GM23338 (cell line): ENCODE data around the gene RCL1. TPM values are rescaled to one million over a fixed set of nuclear protein-coding genes. Genes with fewer than 3 reads are reported as not detected.

Source experiments
- ATAC-seq: fragments of 200-7000 bp; cut with Tn5 transposase; 3 replicates; pipeline ENCODE4 v1.9.1; 2020
- DNase-seq: peaks from one replicate; pipeline ENCODE4 v3.0.0-alpha.2; 2015; ENCODE audit warnings: low spot score
- H2AFZ ChIP-seq: fragments of 200-600 bp; sonication (generic); 2 replicates; pipeline ENCODE4 v1.8.0; 2016; ENCODE audit warnings: antibody characterized with exemption, mild to moderate bottlenecking, moderate library complexity
- H3F3A ChIP-seq: fragments of 200-600 bp; sonication (generic); replicated peaks from 2 replicates; pipeline ENCODE4 v1.8.0; 2017; ENCODE audit warnings: antibody characterized with exemption, mixed run types, low read depth
- H3K27ac ChIP-seq: fragments of 200-600 bp; sonication (generic); 2 replicates; pipeline ENCODE4 v1.6.1; 2016; ENCODE audit warnings: low read depth
- H3K27me3 ChIP-seq: fragments of 200-600 bp; sonication (generic); 2 replicates; pipeline ENCODE4 v1.8.0; 2016; ENCODE audit warnings: mild to moderate bottlenecking, mixed run types, moderate library complexity; ENCODE audit not compliant: insufficient read depth
- H3K36me3 ChIP-seq: fragments of 200-600 bp; sonication (generic); 2 replicates; pipeline ENCODE4 v1.8.0; 2016; ENCODE audit warnings: mild to moderate bottlenecking; ENCODE audit not compliant: insufficient read depth
- H3K4me1 ChIP-seq: fragments of 200-600 bp; sonication (generic); 2 replicates; pipeline ENCODE4 v1.8.0; 2016; ENCODE audit warnings: mild to moderate bottlenecking, moderate library complexity; ENCODE audit not compliant: insufficient read depth
- H3K4me2 ChIP-seq: fragments of 200-600 bp; sonication (generic); 2 replicates; pipeline ENCODE4 v1.7.1; 2017; ENCODE audit warnings: mixed run types
- H3K4me3 ChIP-seq: fragments of 200-600 bp; sonication (generic); 2 replicates; pipeline ENCODE4 v1.6.1; 2016; ENCODE audit warnings: mixed run types
- H3K79me2 ChIP-seq: fragments of 200-600 bp; sonication (generic); replicated peaks from 2 replicates; pipeline ENCODE4 v1.8.0; 2017; ENCODE audit warnings: mild to moderate bottlenecking; ENCODE audit not compliant: insufficient read depth
- H3K9me2 ChIP-seq: fragments of 200-600 bp; sonication (generic); 2 replicates; pipeline ENCODE4 v1.8.0; 2017; ENCODE audit not compliant: insufficient read depth
- H4K20me1 ChIP-seq: fragments of 200-600 bp; sonication (generic); replicated peaks from 2 replicates; pipeline ENCODE4 v1.8.0; 2017; ENCODE audit warnings: mild to moderate bottlenecking; ENCODE audit not compliant: insufficient read depth
- H3K27ac Mint-ChIP-seq: 2 replicates; pipeline ENCODE4 v1.8.0; 2020; ENCODE audit warnings: inconsistent platforms, mild to moderate bottlenecking, moderate library complexity, mixed read lengths
- H3K27me3 Mint-ChIP-seq: 3 replicates; pipeline ENCODE4 v1.8.0; 2022; ENCODE audit warnings: low read depth, mild to moderate bottlenecking, moderate library complexity, mixed read lengths, inconsistent platforms; ENCODE audit not compliant: insufficient read depth, poor library complexity
- H3K36me3 Mint-ChIP-seq: 3 replicates; pipeline ENCODE4 v1.8.0; 2021; ENCODE audit warnings: low read depth, mild to moderate bottlenecking, inconsistent platforms, moderate library complexity, mixed read lengths
- H3K4me1 Mint-ChIP-seq: 3 replicates; pipeline ENCODE4 v1.8.0; 2020; ENCODE audit warnings: mild to moderate bottlenecking, inconsistent platforms, mixed read lengths
- H3K4me3 Mint-ChIP-seq: 3 replicates; pipeline ENCODE4 v1.8.0; 2021; ENCODE audit warnings: moderate library complexity, mild to moderate bottlenecking, inconsistent platforms, mixed read lengths
- H3K9me3 Mint-ChIP-seq: 3 replicates; pipeline ENCODE4 v1.8.0; 2020; ENCODE audit warnings: moderate library complexity, mild to moderate bottlenecking, inconsistent platforms, mixed read lengths
- CTCF ChIP-seq, 2 experiments: fragments of 200-600 bp in 1 of 2; sonication (generic) in 1 of 2; conservative IDR thresholded peaks; 2 replicates each; pipeline versions ENCODE4 v1.5.1 to v1.6.1; 2016 to 2017; ENCODE audit warnings: antibody characterized with exemption in 2 of 2, low read depth in 2 of 2, mild to moderate bottlenecking in 2 of 2, moderate library complexity in 1 of 2
- ETS1 ChIP-seq: IDR thresholded peaks from 2 replicates; pipeline ENCODE4 v1.6.1; 2016; ENCODE audit warnings: antibody characterized with exemption
- EZH2 ChIP-seq: fragments of 200-600 bp; sonication (generic); IDR thresholded peaks from one replicate; pipeline ENCODE4 v1.8.0; 2017; ENCODE audit warnings: antibody characterized with exemption, mild to moderate bottlenecking, low read depth; ENCODE audit not compliant: unreplicated experiment
- NANOG ChIP-seq: IDR thresholded peaks from 2 replicates; pipeline ENCODE4 v1.6.1; 2016; ENCODE audit warnings: antibody characterized with exemption, borderline replicate concordance
- ZNF462 ChIP-seq: fragments of 250-450 bp; sonication (Bioruptor Pico); IDR thresholded peaks from 2 replicates; pipeline ENCODE4 v1.5.0; 2020; ENCODE audit warnings: mild to moderate bottlenecking, moderate library complexity
- polyA plus RNA-seq: library from polyadenylated mRNA; unstranded; fragments of >200 nt; fragmentation: Nextera tagmentation; extraction: Ambion mirVana; gene quantifications from 2 replicates; pipeline ENCODE4 v1.2.1, GENCODE V29; 2016
- total RNA-seq: library from RNA; depleted of rRNA; stranded (reverse); fragments of >200 nt; shearing (Covaris generic); gene quantifications from 2 replicates; pipeline ENCODE4 v1.2.3, GENCODE V29; 2014

Gene RCL1
- total and polyA plus RNA-seq, 2 experiments from 2014 or later: 19.3 to 41.2 TPM

- peak overlapping the region; percentile 49; the same call in 1 of the 2 replicates for H3K4me2 ChIP-seq
- TF ChIP-seq CTCF (conservative IDR thresholded peaks at IDR 0.05; ENCODE audit: low read depth in 2 of 2) (peak; percentile 76 to 85), EZH2 (no peak)
- peaks cover 89% of the 10 kb centered on the region for H3K79me2 ChIP-seq
- H3K27ac ChIP-seq: peak overlapping the region; percentile 1; the same call in 1 of the 2 replicates
- H3K4me1 ChIP-seq: peaks cover 27% of the 10 kb centered on the region
- no peak overlapping the region for H3K4me3 ChIP-seq
- no peaks in the 10 kb centered on the region for H3K9me2 ChIP-seq
- ATAC-seq: no peak
- Mint-ChIP-seq H3K4me1 (peaks cover 31% of the 10 kb centered on the region), H3K27ac (no peak overlapping the region), H3K9me3 (peaks cover 6% of the 10 kb centered on the region; the same call in 2 of the 3 replicates), H3K27me3 (peaks cover 2% of the 10 kb centered on the region), H3K4me3 (no peak overlapping the region), H3K36me3 (peaks cover 18% of the 10 kb centered on the region; the same call in 2 of the 3 replicates)
- peak; percentile 85 for DNase-seq
- H3K27me3 ChIP-seq: no peaks in the 10 kb centered on the region
- H4K20me1 ChIP-seq: peaks cover 41% of the 10 kb centered on the region
- H3K36me3 ChIP-seq: no peaks in the 10 kb centered on the region
- H2AFZ ChIP-seq: no peak overlapping the region
- 0 out of 2 replicates have a peak, but pooled peaks cover 3% of the 10 kb centered on the region for H3F3A ChIP-seq
These were observed 4.5 kb downstream of the RCL1 start for GRCh38 chr9:4796988-4797853.

GRCh38 chr9:4797854-4798150 lies 5.1 kb downstream of the RCL1 start:
- H3K4me1 ChIP-seq: peaks cover 27% of the 10 kb centered on the region
- no peak for TF ChIP-seq NANOG
- TF ChIP-seq ZNF462 (CRISPR knock-in tag): no peak
- no peak for TF ChIP-seq ETS1
- no peaks in the 10 kb centered on the region for H3K36me3 ChIP-seq
- peak overlapping the region; percentile 49; the same call in 1 of the 2 replicates for H3K4me2 ChIP-seq
- Mint-ChIP-seq H3K4me3 (no peak overlapping the region; the same call in 2 of the 3 replicates), H3K27me3 (peaks cover under 1% of the 10 kb centered on the region), H3K4me1 (peaks cover 31% of the 10 kb centered on the region), H3K36me3 (peaks cover 18% of the 10 kb centered on the region; the same call in 2 of the 3 replicates), H3K9me3 (peaks cover 6% of the 10 kb centered on the region; the same call in 2 of the 3 replicates), H3K27ac (peak overlapping the region; percentile 13; the same call in 1 of the 2 replicates)
- H3K4me3 ChIP-seq: no peak overlapping the region
- no peaks in the 10 kb centered on the region for H3K27me3 ChIP-seq
- peak overlapping the region; percentile 46; the same call in 1 of the 2 replicates for H3K27ac ChIP-seq
- H3K79me2 ChIP-seq: peaks cover 95% of the 10 kb centered on the region
- no peak overlapping the region for H2AFZ ChIP-seq
- H3F3A ChIP-seq: 0 out of 2 replicates have a peak, but pooled peaks cover 3% of the 10 kb centered on the region
- no peak for ATAC-seq
- peaks cover 42% of the 10 kb centered on the region for H4K20me1 ChIP-seq
- DNase-seq: no peak
- no peaks in the 10 kb centered on the region for H3K9me2 ChIP-seq
